ENCODE measurements around the gene CTNS.

The CTNS gene

DNA sequence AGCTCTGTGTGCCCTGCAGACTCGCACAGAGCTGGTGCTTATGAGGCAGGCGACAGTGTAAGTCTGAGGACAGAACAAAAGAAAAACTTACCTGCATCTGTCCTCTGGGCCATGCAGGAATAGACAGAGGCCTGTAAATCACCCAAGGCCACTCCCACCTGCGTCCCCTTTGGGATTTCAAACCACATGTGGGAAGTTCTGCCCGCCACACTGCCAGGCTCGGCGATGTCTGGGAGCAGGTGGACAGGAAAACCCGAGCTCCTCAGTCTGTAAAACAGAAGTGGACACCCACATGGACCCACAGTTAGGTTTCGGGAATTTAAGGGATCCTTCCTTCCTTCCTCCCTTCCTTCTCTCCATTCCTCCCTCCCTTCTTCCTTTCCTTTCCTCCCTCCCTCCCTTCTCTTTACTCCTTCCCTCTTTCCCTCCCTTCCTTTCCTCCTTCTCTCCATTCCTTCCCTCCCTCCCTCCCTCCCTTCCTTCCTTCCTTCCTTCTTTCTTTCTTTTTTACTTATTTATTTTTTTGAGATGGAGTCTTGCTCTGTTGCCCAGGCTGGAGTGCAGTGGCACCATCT, 15.3 kb upstream of the CTNS start:
- Histone ChIP-seq H3K36me3 (peaks cover 97% of the 10 kb centered on the region), H3K4me2 (peak overlapping the region; percentile 32; the same call in 1 of the 2 replicates), H3K9ac (no peak overlapping the region), H3K9me3 (no peaks in the 10 kb centered on the region), H3K4me1 (peaks cover 16% of the 10 kb centered on the region), H3K27ac (no peak overlapping the region), H3K27me3 (no peaks in the 10 kb centered on the region; the same call in 1 of the 2 replicates), H3K4me3 (no peak overlapping the region), H4K20me1 (no peaks in the 10 kb centered on the region)
- no peak for TF ChIP-seq Cebpa-rat (IDR thresholded peaks at IDR 0.05)

DNA sequence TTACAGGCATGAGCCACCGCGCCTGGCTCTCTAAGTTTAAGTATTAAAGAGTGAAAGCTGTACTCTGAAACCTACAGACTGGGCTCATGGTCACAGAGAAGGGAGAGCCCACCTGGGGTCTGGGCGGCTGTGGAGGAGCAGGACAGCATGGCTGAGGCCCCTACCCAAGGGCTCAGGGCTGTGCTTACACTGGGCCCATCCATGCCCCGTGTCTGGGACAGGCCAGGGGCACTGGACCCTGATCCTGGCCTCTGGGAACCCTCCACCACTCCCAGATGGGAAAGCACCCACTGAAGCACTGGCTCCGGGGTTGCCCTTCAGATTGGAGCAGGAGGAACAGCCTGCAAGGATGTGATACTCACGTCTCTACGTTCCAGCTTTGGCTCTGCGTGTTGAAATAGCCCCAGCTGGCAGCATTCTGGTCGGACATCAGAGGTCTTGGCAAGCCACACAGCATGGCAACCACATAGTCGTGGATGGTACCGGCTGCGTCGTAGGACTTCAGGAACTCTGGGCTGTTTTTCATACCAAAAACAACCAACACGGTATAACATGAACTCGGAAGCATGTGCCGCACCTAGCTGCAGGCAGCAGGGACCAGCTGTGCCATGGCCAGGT, 13.5 kb upstream of the CTNS start:
- H3K4me1 ChIP-seq, result peaks cover 16% of the 10 kb centered on the region
- TF ChIP-seq Cebpa-rat (IDR thresholded peaks at IDR 0.05), result no peak
- peaks cover 97% of the 10 kb centered on the region for H3K36me3 ChIP-seq
- no peaks in the 10 kb centered on the region for H3K9me3 ChIP-seq
- H3K27ac ChIP-seq, result no peak overlapping the region
- peaks cover 5% of the 10 kb centered on the region; the same call in 1 of the 2 replicates for H4K20me1 ChIP-seq
- no peaks in the 10 kb centered on the region; the same call in 1 of the 2 replicates for H3K27me3 ChIP-seq
- H3K4me2 ChIP-seq, result no peak overlapping the region
- H3K9ac ChIP-seq, result no peak overlapping the region
- H3K4me3 ChIP-seq, result no peak overlapping the region

DNA sequence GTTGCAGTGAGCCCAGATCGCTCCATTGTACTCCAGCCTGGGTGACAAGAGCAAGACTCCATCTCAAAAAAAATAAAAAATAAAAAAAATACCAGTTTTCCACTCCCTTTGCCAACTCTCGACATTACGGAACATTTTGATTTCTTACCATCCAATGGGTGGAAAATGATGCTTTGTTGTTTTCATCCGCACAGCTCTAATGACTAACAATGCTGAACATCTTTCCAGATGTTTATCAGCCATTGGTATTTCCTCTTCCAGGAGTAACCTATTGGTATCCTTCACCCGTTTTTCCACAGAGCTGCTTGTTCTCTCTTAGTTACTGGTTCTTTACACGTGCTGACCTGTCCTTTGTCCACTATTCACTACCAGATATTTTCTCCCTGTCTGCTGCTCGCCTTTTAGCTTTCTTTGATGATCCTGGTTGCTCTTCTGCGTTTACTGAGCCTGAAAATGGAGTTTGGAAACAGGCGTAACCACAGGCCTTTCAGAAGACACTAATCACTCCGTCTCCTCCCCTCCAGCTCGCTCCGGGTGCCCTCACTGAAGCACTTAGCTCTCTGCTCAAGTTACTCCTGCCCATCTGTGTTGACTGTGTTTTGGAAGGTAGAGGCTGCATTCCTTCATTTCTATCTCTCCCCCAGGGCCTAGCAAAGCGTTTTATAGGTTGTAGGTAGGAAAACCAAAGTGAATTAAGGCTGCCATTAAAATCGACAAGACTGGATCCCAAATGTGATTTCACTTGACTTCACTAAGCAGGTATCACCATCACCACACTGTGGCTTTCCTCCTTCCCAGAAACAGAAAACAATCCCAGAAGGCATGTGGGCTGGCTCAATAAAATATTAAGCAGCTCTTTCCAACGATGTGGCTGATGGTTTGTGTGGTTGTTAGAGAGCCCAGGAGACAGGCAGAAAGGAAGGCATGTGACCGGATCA, 9.5 kb upstream of the CTNS start:
- Histone ChIP-seq H3K4me2 (no peak overlapping the region), H4K20me1 (peaks cover 21% of the 10 kb centered on the region; the same call in 1 of the 2 replicates), H3K4me3 (no peak overlapping the region), H3K9ac (no peak overlapping the region), H3K36me3 (peaks cover 95% of the 10 kb centered on the region), H3K9me3 (no peaks in the 10 kb centered on the region), H3K4me1 (peaks cover 18% of the 10 kb centered on the region), H3K27ac (no peak overlapping the region), H3K27me3 (no peaks in the 10 kb centered on the region; the same call in 1 of the 2 replicates)
- no peak for TF ChIP-seq Cebpa-rat (IDR thresholded peaks at IDR 0.05)

DNA sequence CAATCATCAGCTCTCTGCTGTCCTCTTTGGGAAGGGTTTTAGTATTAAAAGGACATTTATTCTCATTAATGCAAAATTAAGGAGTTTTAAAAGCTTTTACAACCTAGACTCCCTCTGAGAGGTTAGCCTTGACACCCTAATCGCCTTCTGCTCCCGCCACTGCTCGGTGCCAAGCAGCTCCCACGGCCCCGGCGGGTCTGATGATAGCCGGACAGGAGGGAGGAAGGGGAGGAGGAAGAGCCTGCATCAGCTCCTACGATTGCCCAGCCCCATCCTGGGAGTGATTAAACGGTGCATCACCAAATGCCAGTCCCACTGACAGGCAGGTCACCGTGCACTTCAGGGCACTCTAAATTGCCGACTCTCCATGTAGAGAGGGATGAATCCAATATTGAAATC, 8.8 kb upstream of the CTNS start:
- H4K20me1 ChIP-seq, result peaks cover 26% of the 10 kb centered on the region; the same call in 1 of the 2 replicates
- TF ChIP-seq Cebpa-rat (IDR thresholded peaks at IDR 0.05), result no peak
- H3K4me1 ChIP-seq, result peaks cover 20% of the 10 kb centered on the region; the same call in 1 of the 2 replicates
- no peak overlapping the region for H3K9ac ChIP-seq
- no peaks in the 10 kb centered on the region for H3K9me3 ChIP-seq
- H3K4me3 ChIP-seq, result no peak overlapping the region
- H3K36me3 ChIP-seq, result peaks cover 95% of the 10 kb centered on the region
- H3K4me2 ChIP-seq, result no peak overlapping the region
- H3K27ac ChIP-seq, result no peak overlapping the region
- no peaks in the 10 kb centered on the region; the same call in 1 of the 2 replicates for H3K27me3 ChIP-seq

DNA sequence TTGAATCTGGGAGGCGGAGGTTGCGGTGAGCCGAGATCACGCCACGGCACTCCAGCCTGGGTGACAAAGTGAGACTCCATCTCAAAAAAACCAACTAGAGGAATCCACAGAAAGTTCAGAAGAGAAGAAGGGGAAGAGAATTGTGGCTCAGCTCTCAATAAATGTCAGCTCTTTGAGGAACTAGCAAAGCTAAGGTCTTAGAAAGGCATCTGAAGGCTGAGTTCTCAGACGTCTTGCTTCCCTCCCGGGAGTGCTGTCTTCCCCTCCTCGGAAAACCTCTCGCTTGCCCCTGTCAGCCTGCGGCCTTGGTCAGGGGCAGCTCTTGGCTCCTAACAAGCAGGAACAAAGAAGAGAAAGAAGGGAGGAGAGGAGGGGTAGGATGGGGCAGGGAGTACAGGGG, 5.8 kb upstream of the CTNS start:
- Histone ChIP-seq H3K27me3 (no peaks in the 10 kb centered on the region), H3K4me1 (peaks cover 34% of the 10 kb centered on the region), H3K27ac (peak overlapping the region; percentile 60; the same call in 1 of the 2 replicates), H3K36me3 (peaks cover 71% of the 10 kb centered on the region), H3K4me3 (no peak overlapping the region), H3K4me2 (0 out of 2 replicates have a peak overlapping the region, but pooled peaks have one; percentile 22), H3K9me3 (no peaks in the 10 kb centered on the region), H4K20me1 (peaks cover 26% of the 10 kb centered on the region; the same call in 1 of the 2 replicates), H3K9ac (no peak overlapping the region)
- no peak for TF ChIP-seq Cebpa-rat (IDR thresholded peaks at IDR 0.05)

DNA sequence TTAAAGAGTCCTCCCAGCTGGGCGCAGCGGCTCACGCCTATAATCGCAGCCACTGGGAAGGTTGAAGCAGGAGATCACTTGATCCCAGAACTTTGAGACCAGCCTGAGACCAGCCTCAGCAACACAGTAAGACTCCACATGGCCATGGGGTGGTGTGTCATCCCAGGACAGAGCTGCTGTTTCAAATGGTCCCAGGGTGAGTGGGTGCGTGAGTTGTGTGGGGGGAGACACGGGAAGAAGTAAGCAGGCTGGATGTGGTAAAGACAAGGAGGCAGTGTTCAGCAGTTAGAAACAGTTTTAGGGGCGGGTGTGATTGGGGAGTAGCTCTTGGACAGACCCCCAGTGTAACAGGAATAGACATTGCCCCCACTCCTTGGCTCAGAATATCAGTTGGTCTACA, 4.3 kb upstream of the CTNS start:
- Histone ChIP-seq H4K20me1 (peaks cover 26% of the 10 kb centered on the region; the same call in 1 of the 2 replicates), H3K27ac (no peak overlapping the region), H3K9me3 (no peaks in the 10 kb centered on the region), H3K4me2 (no peak overlapping the region), H3K4me3 (no peak overlapping the region), H3K4me1 (peaks cover 39% of the 10 kb centered on the region), H3K36me3 (peaks cover 56% of the 10 kb centered on the region), H3K9ac (no peak overlapping the region), H3K27me3 (no peaks in the 10 kb centered on the region)
- no peak for TF ChIP-seq Cebpa-rat (IDR thresholded peaks at IDR 0.05)

DNA sequence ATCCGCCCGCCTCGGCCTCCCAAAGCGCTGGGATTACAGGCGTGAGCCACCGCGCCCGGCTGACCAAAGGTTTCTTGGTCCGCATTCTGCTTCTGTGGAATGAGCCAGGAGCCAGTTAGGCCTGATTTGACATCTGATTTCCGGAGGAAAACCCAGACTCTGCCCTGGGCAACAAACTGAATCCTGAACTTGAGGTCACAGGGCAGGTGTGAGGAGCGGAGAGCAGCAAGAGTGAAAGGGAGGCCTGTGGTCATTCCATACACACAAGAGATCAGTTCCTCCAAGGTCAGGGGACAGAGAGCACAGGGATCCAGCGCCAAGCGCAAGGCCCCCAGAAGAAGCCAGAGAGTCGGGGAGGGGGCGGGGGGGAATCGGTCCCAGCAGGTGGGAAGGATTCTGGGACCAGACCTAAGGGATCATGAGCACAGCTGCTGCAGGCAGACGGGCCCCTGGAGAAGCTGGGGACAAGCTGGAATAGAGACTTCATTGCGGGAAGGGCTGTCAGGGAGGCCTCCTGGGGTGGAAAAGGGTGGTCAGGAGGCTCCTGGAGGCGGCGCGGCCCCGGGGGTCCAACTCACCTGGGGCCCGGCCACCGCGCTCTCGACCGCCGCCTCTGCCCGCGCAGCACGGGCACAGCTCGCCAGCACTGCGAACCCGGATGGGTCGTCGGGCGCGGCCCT, 946 bp upstream of the CTNS start:
- Histone ChIP-seq H3K27me3 (no peaks in the 10 kb centered on the region), H3K9me3 (no peaks in the 10 kb centered on the region), H3K4me2 (peak overlapping the region; percentile 71), H3K4me1 (peaks cover 72% of the 10 kb centered on the region), H3K27ac (peak overlapping the region; percentile 99), H3K4me3 (peak overlapping the region; percentile 87), H3K36me3 (peaks cover 23% of the 10 kb centered on the region), H4K20me1 (peaks cover 12% of the 10 kb centered on the region; the same call in 1 of the 2 replicates), H3K9ac (peak overlapping the region; percentile 98)
- no peak for TF ChIP-seq Cebpa-rat (IDR thresholded peaks at IDR 0.05)

DNA sequence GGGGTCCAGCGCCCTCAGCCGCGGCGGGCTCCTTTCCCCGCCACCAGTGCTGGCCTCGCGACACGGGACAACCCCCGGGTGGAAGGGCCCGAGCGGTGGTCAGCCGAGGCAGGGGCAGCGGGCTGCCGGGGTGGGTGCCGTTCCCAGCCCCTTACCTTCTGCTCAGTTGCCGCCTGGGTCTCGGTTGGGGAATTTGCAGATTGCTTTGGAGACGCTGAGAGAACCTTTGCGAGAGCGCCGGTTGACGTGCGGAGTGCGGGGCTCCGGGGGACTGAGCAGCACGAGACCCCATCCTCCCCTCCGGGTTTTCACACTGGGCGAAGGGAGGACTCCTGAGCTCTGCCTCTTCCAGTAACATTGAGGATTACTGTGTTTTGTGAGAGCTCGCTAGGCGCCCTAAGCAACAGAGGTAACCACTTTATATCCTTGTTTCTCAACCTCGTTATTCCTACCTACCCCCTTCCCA, 381 bp downstream of the CTNS start:
- peak overlapping the region; percentile 87 for H3K4me3 ChIP-seq
- 0 out of 2 replicates have a peak, but pooled peaks cover 6% of the 10 kb centered on the region for H4K20me1 ChIP-seq
- peak overlapping the region; percentile 99 for H3K27ac ChIP-seq
- no peak for TF ChIP-seq Cebpa-rat (IDR thresholded peaks at IDR 0.05)
- H3K9ac ChIP-seq, result peak overlapping the region; percentile 98
- H3K4me1 ChIP-seq, result peaks cover 72% of the 10 kb centered on the region
- peak overlapping the region; percentile 96 for H3K4me2 ChIP-seq
- no peaks in the 10 kb centered on the region for H3K27me3 ChIP-seq
- H3K9me3 ChIP-seq, result no peaks in the 10 kb centered on the region
- H3K36me3 ChIP-seq, result peaks cover 15% of the 10 kb centered on the region
